Panc1 (cell line): ENCODE results near the gene PCDHGA1. TPM values are rescaled to one million over a fixed set of nuclear protein-coding genes. Genes with fewer than 3 reads are reported as not detected.
A peak's percentile ranks its signal among the peaks of the same experiment; 100 is the strongest.

Experiments used
- ATAC-seq: fragments of 200-7000 bp; cut with Tn5 transposase; 2 replicates; pipeline ENCODE4 v1.9.1; 2020; ENCODE audit warnings: mild to moderate bottlenecking, moderate library complexity
- BruUV-seq: library from RNA; stranded (reverse); fragments of 400-500 nt; replicated peaks from 2 replicates; lab custom pipeline; 2021; lab: Mats Ljungman, UMichigan
- CTCF ChIA-PET: fragments of 300-600 bp; sonication (Branson Sonifier 250); formaldehyde crosslinking; loops from one replicate; lab custom pipeline; 2022; ENCODE audit warnings: antibody characterized with exemption; lab: Charles Lee
- POLR2A ChIA-PET: fragments of 300-600 bp; sonication (Branson Sonifier 250); formaldehyde crosslinking; loops from one replicate; lab custom pipeline; 2022; ENCODE audit warnings: antibody characterized with exemption; lab: Charles Lee
- DNase-seq: peaks from one replicate; pipeline ENCODE4 v3.0.0-alpha.2; 2010; ENCODE audit warnings: low read depth, low spot score
- H3K27ac ChIP-seq: 2 replicates; pipeline ENCODE4 v1.5.1; 2011; ENCODE audit warnings: mild to moderate bottlenecking, low read length, inconsistent platforms
- H3K27me3 ChIP-seq: fragments of 200-500 bp; sonication (Bioruptor generic); 2 replicates; pipeline ENCODE4 v1.6.0; 2014; ENCODE audit warnings: low read length, inconsistent platforms; ENCODE audit not compliant: control insufficient read depth, insufficient read depth
- H3K36me3 ChIP-seq: fragments of 200-500 bp; sonication (Bioruptor generic); 2 replicates; pipeline ENCODE4 v1.5.1; 2014; ENCODE audit warnings: inconsistent platforms, mild to moderate bottlenecking, low read length, moderate library complexity; ENCODE audit not compliant: control insufficient read depth, insufficient read depth
- H3K4me1 ChIP-seq: 2 replicates; pipeline ENCODE4 v1.5.1; 2011; ENCODE audit warnings: inconsistent platforms, mild to moderate bottlenecking, low read length, moderate library complexity; ENCODE audit not compliant: control insufficient read depth, insufficient read depth
- H3K4me3 ChIP-seq, 2 experiments: 2 replicates each; pipeline ENCODE4 v1.5.1; 2011 to 2012; ENCODE audit warnings: low read depth in 2 of 2, low read length in 2 of 2, mild to moderate bottlenecking in 2 of 2, inconsistent platforms in 1 of 2, moderate library complexity in 1 of 2
- H3K9me3 ChIP-seq: fragments of 200-500 bp; sonication (Bioruptor generic); 2 replicates; pipeline ENCODE4 v1.5.1; 2014; ENCODE audit warnings: low read depth, mild to moderate bottlenecking, inconsistent platforms, low read length, moderate library complexity; ENCODE audit not compliant: control insufficient read depth, insufficient read depth
- CTCF ChIP-seq: fragments of 450-650 bp; IDR thresholded peaks from 2 replicates; pipeline ENCODE4 v1.5.1; 2017; ENCODE audit warnings: mild to moderate bottlenecking
- POLR2AphosphoS5 ChIP-seq: IDR thresholded peaks from 2 replicates; pipeline ENCODE4 v1.6.1; 2012; ENCODE audit warnings: mild to moderate bottlenecking, low read depth, low read length, moderate library complexity
- REST ChIP-seq, 2 experiments: IDR thresholded peaks; 2 replicates each; pipeline ENCODE4 v1.6.1; 2011 to 2012; ENCODE audit warnings: low read depth in 2 of 2, control low read depth in 1 of 2, low read length in 1 of 2, mild to moderate bottlenecking in 1 of 2, moderate library complexity in 1 of 2; ENCODE audit not compliant: insufficient read depth in 1 of 2
- SIN3A ChIP-seq: IDR thresholded peaks from 2 replicates; pipeline ENCODE4 v1.6.1; 2012; ENCODE audit warnings: low read depth, mild to moderate bottlenecking, low read length, moderate library complexity, borderline replicate concordance; ENCODE audit not compliant: insufficient read depth
- TCF7L2 ChIP-seq: IDR thresholded peaks from 2 replicates; pipeline ENCODE4 v1.6.1; 2011; ENCODE audit warnings: mild to moderate bottlenecking, low read depth, low read length, inconsistent platforms
- in situ Hi-C: cut with HindIII; loops from 2 replicates; pipeline ENCODE4 v1.10.0; 2016; ENCODE audit warnings: low sequenced_read_pairs, low pct_unique_long_range_greater_than_20kb
- intact Hi-C: fragments of 100-400 bp; cut with micrococcal nuclease; formaldehyde crosslinking; loops from one replicate; pipeline ENCODE4 v1.10.0; 2022; ENCODE audit not compliant: unreplicated experiment
- total RNA-seq: library from RNA; stranded (reverse); gene quantifications from one replicate; pipeline ENCODE4 v1.2.1, GENCODE V29; 2021; ENCODE audit not compliant: unreplicated experiment

The PCDHGA1 gene
- total RNA-seq, 1 experiment from 2014 or later, result 0.92 TPM

DNA sequence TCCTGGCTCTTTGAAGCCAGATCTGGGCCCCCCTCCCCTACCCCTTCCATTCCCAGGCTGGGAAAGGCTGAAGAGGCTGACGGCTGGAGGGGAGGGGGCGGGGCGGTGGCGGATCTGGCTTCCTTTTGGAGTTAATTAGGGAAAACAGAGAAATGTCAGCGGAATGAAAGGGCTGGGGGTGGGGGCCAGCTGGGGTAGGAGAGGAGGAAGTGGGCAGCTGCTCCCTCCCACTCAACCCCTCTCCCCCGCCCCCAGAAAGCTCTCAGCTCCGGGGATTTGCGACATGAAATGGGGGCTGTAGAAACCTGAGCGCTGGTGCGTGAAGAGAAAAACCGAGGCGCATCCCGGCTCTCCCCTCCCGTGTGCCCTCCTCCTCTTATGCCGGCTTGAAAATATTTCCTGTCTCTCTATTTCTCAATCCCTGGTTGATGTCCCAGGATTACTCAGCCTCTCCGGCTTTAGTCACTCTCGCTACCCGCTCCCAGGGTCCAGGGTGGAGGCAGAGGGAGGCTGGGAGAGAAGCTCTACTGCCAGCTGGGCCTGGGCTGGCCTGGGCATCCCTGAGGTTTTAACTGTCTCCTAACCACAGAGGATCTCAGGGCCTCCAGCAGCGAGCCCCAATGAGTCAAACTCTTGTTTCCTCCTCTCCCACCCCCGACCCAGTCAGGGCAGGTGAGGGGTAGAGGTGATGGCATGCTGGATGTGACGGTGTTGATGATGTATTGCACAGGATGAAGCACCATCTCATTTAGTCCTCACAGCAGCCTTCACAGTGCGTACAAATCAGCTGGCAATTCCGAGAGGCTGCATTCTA, 178.7 kb downstream of the PCDHGA1 start:
- Histone ChIP-seq H3K9me3 (no peaks in the 10 kb centered on the region), H3K27me3 (no peaks in the 10 kb centered on the region), H3K4me3 (no peak overlapping the region), H3K4me1 (peaks cover 15% of the 10 kb centered on the region), H3K27ac (no peak overlapping the region), H3K36me3 (no peaks in the 10 kb centered on the region)
- ATAC-seq (0 out of 2 replicates have a peak, but pooled peaks have one; percentile 20), DNase-seq (no peak)
- POLR2A ChIA-PET, result no interaction called here
- CTCF ChIA-PET, result interaction anchor here (0.8 kb wide), 1 partner anchor 96 kb away, joined by 3 read pairs; the partner anchor contains the start of gene PCDHGA10
- in situ Hi-C loops (no loop called here), intact Hi-C loops (no loop called here)
- no TSS peak for BruUV-seq
- TF ChIP-seq POLR2AphosphoS5, result no peak
- TF ChIP-seq REST (IDR thresholded peaks at IDR 0.05; ENCODE audit: insufficient read depth in 1 of 2, low read depth in 2 of 2, low read length in 1 of 2), result no peak
- TF ChIP-seq TCF7L2, result no peak
- TF ChIP-seq CTCF, result no peak
- no peak for TF ChIP-seq SIN3A

- Histone ChIP-seq H3K36me3 (no peaks in the 10 kb centered on the region), H3K27me3 (no peaks in the 10 kb centered on the region), H3K9me3 (no peaks in the 10 kb centered on the region), H3K4me3 (no peak overlapping the region), H3K4me1 (peaks cover 27% of the 10 kb centered on the region), H3K27ac (no peak overlapping the region)
- DNase-seq (no peak), ATAC-seq (no peak)
- ChIA-PET POLR2A (no interaction called here), CTCF (no interaction called here)
- intact Hi-C loops, result no loop called here
- in situ Hi-C loops, result no loop called here
- TF ChIP-seq SIN3A (no peak), CTCF (no peak), REST (IDR thresholded peaks at IDR 0.05; ENCODE audit: insufficient read depth in 1 of 2, low read depth in 2 of 2, low read length in 1 of 2) (no peak), TCF7L2 (no peak), POLR2AphosphoS5 (no peak)
- BruUV-seq, result no TSS peak
Measured at GRCh38 chr5:141510160-141510559, 179.8 kb downstream of the PCDHGA1 start.
